Embryonic facial prominence (tissue), 1 donor: ENCODE measurements around the gene ITPR1.

ENCODE experiments used
- DNase-seq: peaks from one replicate; pipeline ENCODE4 v3.0.0-alpha.2; 2016; ENCODE audit errors: extremely low spot score

ITPR1 gene

DNA sequence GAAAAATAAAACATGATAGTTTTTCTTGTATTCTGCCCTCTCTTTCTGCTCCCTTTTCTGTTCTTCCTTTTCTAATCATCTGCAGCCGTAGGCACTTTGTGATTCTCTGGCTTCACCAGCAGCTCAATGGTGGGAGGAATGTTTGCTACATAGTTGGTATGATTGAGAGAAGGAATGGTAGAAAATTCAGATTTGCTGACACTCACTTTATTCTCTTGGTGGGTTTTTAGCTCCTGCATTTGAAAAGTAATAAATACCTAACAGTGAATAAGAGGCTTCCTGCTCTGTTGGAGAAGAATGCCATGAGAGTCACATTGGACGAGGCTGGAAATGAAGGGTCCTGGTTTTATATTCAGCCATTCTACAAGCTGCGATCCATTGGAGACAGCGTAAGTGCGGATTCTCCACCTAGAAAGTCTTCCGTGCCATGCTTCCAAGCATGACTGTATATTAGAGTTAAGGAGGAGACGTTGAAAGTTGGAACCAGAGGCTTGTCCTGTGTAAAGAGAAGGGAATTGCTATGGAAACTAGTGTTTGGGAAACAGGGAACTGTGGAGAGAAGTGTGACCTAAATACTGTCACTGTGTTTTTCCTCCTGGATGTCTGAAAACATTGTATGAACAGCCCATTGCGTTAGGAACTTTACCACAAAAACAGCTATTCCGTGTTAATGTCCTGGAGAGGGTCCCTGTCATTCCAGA lies 148.9 kb downstream of the ITPR1 start:
- no peak for DNase-seq

GRCh38 chr3:4642611-4643010 lies 149.5 kb downstream of the ITPR1 start:
- no peak for DNase-seq

- no peak for DNase-seq
These were observed 150.9 kb downstream of the ITPR1 start for GRCh38 chr3:4643904-4644547.

- DNase-seq = no peak
These were observed 151.8 kb downstream of the ITPR1 start for GRCh38 chr3:4644951-4645350.

DNA sequence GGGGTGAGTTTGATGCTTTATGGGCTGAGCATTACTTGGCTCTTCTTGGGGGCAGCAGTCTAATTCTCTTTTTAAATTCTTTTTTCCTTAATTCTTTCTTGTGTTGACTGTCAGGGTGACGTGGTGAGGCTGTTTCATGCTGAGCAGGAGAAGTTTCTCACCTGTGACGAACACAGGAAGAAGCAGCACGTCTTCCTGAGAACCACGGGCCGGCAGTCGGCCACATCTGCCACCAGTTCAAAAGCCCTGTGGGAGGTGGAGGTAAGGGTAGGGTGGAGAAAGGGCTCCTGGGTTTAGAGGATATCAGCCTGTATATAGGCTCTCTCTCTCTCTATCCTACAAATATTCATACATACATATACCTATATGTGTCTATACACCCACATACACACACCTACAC lies 152.3 kb downstream of the ITPR1 start:
- no peak for DNase-seq

- DNase-seq = no peak
These were observed 154.3 kb downstream of the ITPR1 start for GRCh38 chr3:4647411-4647810.

DNA sequence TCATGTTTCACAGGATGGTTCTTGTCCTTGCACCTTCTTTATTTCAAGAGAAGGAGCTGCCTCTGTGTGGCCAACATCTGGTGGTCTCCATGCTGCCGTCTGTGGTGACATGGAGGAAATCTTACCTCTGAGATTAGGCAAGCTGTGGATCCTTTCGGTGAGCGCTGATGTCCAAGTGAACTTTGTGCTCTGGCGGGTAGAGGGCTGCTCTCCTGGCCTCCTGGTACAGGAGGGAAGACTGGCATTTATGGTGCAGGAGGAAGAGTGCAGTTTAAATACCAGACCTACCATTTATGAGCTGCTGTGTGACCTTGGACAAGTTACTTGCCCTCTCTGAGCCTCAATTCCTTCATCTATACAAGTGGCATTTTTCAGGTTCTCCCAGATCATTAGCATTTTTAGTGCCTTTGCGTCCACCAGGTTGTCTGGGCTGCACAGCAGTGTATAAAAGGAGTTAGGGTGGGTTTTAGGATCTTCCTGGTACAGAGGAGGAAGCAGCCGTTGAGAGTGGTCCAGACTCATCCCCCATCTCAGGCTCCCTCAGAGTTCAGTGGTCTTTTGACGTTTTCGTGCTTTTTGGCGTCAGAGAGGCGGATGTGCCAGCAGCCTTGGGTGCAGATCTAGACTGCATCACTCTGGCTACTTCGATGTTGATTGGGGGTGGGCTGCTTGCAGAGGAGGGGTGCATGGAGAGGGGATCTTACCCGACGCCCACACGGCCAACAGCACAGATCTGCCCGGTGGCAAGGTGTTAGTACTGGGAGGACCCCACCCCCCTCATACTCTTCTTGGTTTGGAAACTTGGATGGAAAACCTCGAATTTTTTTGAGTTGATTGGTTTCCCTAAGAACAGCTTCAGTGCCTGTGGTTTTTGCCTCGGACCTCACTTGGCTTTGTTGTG lies 162.2 kb downstream of the ITPR1 start:
- no peak for DNase-seq

DNA sequence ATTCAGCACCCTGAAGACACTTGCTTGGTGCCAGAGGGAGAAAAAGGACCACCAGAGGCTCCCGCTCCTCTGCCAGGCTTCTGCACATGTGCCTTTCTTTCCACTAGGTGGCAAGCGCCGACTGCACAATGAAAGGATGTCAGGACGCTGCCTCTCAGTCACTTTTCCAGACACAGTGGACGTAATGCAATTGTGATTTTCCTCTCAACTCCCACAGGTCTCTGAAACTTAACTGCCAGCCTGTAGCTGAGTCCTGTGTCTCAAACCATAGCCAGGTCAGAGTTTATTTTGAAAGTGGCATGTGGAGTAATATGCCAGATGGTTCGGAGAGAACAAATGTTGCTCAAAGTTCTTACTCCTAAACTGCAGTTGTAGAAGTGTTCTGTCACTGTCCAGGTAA lies 162.9 kb downstream of the ITPR1 start:
- peak; percentile 69 for DNase-seq

DNA sequence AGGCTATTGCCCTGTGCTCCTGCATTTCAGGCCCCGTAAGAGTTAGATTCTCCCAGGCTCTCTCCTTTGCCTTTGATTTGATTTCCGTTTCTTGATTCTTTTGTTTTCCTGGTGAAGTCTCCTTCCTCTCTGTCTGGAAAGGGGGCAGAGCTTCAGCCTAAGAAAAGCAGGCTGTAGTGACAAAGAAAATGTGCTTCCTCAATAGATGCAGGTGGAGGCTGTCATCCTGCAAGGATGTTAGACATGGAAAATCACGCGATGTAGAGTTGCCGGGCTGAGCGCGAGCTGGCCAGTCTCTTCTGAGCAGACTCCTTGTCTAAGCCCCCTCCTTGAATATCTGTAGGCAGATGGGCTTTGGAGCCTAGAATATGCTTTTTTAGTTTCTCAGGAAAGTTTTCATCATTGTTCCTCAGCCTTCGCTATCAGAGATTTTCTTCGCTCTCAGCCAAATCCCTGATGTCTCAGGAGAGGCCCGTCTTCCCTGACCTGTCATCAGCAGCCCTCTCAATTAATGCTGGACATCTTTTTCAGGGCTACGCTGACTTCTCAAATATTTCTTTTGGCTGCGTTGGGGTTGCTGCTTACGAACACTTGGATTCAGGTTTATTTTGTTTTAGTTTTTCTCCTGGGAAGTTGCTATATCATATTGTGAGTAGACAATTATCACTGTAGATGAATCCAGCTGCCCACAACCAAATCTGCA lies 163.6 kb downstream of the ITPR1 start:
- no peak for DNase-seq

DNA sequence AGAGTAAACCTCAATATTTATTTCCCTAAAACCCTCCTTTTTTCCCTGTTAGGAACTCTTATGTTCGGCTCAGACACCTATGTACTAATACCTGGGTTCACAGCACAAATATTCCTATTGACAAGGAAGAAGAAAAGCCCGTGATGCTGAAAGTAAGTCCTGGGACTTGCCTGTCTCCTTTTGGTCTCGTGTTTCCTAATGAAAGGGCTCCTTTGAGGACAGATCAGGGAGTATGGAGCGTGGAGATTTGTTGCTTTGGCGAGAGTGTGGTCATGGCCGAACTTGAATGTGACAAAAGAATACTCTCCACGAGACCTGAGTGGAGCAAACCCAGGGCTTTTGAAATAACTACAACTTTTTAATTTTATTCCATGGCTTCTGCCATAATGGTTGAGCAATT lies 167.8 kb downstream of the ITPR1 start:
- no peak for DNase-seq

GRCh38 chr3:4664412-4664811 lies 171.3 kb downstream of the ITPR1 start:
- no peak for DNase-seq

DNA sequence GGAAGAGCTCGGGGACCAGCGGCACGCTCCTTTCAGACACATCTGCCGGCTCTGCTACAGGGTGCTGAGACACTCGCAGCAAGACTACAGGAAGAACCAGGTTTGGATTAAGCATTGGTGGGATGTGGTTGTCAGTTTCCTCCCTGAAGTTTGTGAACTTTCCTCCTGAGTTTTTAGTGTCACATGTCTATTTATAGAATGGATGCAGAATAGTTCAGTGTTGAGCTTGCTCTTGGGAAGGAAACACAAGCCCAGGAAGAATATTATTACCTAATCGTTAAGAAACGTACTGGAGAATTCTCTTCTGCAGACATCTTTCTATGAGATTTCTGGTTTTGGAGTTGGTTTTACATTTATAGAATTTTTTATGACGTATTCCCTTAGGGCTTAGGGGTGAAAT lies 172.0 kb downstream of the ITPR1 start:
- no peak for DNase-seq

- DNase-seq = no peak
These were observed 172.9 kb downstream of the ITPR1 start for GRCh38 chr3:4666071-4666470.

DNA sequence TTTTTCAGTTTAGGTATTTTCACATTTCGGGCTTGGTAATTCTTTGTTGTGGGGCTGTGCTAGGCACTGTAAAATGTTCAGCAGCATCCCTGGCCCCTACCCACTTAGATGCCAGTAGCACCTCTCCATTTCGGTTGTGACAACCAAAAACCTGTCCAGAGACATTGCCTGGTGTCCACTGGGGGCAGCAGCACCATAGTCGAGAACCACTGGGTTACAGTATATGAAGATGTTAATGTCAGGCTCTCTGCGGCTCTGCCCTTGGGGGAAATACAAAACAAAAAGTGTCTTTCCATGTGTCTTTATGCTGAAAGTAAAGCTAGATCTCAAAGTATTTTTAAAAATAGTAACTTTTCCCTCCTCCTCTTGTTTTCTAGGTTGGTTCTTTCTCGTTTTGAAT lies 177.2 kb downstream of the ITPR1 start:
- no peak for DNase-seq

- DNase-seq = no peak
These were observed 179.7 kb downstream of the ITPR1 start for GRCh38 chr3:4672725-4673275.

GRCh38 chr3:4674216-4674615 lies 181.1 kb downstream of the ITPR1 start:
- no peak for DNase-seq

- DNase-seq = no peak
These were observed 182.6 kb downstream of the ITPR1 start for GRCh38 chr3:4675704-4676103.

DNA sequence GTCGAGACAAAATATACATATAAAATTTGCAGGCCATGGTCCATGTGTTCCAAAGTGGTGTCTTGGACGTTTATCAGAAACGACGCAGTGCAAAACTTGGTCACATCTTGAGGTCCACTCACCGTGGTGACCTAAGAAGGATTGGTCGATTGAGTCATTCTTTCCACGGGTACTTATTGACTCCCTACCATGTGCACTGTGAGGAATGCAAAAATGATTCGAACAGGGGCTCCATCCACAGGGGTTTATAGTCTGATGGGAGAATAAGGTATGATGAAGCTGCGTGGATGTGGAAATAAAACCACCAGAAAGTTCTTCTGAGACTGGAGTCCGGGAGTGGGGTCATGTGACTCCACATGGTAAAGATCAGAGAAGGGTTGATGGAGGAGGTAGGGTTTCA lies 185.2 kb downstream of the ITPR1 start:
- no peak for DNase-seq

GRCh38 chr3:4680227-4680691 lies 187.1 kb downstream of the ITPR1 start:
- DNase-seq = peak; percentile 14

DNA sequence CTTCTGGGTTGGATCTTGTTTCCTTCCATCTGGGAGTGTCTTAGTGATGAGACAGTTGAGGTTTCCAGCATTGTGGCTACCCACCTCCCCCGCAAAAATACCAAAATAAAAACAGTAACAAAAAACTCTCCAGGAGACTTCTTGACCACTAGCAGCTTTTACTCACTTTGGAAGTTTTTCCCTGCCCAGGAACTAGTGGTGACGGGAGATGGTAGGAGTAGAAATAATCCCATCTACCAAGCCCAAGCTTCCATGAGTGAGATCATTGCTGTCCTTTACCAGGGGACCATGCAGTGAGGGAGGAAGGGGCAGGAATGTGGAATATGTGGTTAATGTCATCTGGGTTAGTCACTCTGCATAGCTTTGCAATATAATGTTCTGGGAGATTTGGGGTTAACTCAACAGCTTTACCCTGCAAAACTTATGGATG lies 187.7 kb downstream of the ITPR1 start:
- no peak for DNase-seq

DNA sequence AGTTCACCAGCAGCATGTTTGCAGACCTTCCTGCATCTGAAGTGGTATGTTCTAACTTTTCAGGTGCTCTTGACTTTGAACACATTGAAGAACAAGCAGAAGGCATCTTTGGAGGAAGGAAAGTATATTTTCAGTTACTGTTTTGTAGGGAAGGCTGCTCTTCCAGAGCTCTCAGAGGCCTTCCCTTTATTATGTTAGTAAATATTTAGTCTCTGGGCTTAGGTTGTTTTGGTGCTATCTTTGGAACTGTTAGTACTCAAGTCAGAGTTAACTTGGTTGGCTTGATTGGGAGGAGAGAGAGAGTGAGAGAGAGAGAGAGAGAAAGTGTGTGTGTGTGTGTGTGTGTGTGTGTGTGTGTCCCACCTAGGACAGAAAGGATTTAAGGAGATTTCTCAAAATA lies 188.2 kb downstream of the ITPR1 start:
- no peak for DNase-seq

DNA sequence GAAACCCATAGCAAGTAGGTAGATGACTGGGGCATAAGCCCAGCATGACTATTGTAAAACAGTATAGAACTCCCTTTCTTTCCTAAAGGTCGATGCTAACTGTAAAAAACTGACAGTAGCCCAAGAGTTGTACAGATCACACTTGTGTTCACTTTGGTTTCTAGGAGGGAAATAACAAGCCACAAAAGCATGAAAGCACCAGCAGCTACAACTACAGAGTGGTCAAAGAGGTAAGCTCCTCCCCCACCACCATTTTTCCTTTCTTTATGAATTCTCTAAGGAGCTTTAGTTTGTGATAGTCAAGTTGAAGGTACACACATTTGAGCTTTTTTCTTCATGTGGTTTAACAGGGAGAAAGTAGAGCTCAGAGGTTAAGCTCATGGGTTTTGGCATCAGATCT lies 191.0 kb downstream of the ITPR1 start:
- DNase-seq = no peak
